Activated CD4-positive, alpha-beta T cell treated with anti-CD3 and anti-CD28 coated beads, Interleukin-2, amount 50 U/mL, for 4 hours (primary cell): ENCODE measurements around the gene GUCA1A.
"Not testable (repeated sequence)": the region's sequence is repeated elsewhere in the genome, so short reads cannot be mapped to it uniquely, and the experiment has no call there.

ENCODE experiments used
- DNase-seq, 2 experiments: peaks; one replicate each; pipeline ENCODE4 v3.0.0-alpha.2; 2020

Gene GUCA1A

DNA sequence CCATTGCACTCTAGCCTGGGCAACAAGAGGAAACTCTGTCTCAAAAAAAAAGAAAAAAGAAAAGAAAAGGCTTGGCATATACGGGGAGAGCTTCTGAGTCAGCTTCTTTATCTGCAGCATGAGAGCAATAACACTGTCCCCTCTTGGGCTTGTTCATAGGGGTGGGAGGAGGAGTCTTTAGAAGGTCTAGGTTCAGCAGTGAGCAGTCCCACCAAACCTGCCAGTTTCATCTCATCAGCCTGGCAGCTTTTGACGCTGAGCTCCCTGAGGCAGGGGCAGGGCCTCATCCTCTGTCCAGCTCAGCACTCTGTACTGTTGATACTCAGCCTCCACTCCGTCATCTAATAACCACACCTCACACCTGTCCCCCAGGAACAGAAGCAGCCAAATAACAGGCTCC lies 25.1 kb upstream of the GUCA1A start:
- DNase-seq: no peak

DNA sequence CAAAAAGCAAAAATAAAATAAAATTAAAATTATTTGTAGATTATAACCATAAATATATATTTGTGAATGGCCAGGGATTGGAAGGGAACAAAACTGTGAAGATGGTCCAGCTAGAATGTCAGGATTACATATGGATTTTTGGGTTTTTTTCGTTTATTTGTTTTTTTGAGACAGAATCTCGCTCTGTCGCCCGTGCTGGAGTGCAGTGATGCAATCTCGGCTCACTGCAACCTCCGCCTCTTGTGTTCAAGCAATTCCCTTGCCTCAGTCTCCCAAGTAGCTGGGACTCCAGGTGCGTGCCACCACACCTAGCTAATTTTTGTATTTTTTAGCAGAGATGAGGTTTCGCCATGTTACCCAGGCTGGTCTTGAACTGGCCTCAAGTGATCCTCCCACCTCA lies 22.9 kb upstream of the GUCA1A start:
- no peak for DNase-seq

DNA sequence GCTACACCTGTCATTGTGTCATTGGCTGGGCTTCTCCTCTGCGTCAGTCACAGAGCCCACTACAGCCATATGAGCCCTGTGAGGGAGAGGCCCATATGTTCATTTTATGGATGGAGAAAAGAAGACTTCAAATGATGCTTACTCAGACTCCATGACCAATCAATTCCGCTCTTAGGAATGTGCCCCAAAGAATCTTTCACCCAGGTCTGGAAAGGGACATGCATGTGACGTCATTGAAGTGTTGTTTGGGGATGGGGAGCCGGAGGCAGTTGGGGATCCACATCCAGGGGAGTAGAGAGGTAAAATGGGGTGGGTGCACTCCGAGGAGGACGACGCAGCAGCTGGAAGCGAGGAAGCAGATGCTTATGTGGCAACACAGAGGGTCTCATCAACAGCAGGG lies 21.1 kb upstream of the GUCA1A start:
- no peak for DNase-seq

DNA sequence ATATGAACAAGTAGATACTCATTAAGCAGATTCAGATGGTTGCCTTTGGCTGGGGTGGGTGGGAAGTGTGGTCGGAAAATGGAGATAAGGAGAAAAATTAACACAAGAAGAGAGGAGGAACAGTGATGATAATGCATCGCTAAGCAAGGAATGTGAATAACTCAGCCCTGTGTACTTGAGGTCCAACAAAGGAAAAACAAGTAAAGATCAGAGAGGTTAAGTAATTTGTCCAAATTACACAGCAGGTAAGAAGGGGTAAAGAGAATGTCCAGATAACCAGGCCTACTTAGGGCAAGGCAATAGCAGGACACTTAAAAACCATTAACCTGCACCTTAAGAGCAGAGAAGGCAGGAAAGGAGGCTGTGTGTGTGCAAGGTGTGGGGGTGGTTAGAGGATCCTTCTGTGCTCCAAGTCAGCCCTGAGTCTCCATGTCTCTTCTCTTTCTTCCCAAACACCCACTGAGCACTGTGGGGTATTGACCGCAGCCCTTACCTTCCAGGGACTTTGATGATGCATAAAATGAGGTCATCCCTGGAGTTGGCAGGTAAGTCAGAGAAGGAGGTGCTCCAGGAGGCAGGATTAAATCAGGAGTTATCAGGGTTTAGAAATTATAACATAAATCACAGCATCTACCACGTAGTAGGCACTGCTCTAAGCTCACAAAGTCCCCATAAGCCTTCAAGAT lies 20.5 kb upstream of the GUCA1A start:
- not testable (repeated sequence) for DNase-seq

DNA sequence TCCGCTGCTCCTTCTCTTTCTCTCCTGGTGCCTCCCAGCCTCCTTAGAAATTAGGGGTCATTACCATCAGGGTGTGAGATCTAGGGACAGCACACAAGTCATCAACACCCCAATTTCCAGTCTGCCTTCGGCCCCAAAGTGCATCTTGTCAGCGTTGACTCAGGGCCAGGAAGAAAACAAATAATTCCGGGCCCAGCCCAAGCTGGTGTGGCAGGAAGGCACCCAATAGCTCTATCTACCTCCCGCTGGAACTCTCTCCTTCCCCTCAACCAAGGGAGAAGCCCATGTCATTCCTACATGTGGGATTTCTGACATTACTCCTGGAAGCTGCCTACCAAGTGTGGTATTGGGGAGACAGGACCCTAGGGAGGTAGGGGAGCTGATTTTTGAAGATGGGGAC lies 19.2 kb upstream of the GUCA1A start:
- DNase-seq: no peak

DNA sequence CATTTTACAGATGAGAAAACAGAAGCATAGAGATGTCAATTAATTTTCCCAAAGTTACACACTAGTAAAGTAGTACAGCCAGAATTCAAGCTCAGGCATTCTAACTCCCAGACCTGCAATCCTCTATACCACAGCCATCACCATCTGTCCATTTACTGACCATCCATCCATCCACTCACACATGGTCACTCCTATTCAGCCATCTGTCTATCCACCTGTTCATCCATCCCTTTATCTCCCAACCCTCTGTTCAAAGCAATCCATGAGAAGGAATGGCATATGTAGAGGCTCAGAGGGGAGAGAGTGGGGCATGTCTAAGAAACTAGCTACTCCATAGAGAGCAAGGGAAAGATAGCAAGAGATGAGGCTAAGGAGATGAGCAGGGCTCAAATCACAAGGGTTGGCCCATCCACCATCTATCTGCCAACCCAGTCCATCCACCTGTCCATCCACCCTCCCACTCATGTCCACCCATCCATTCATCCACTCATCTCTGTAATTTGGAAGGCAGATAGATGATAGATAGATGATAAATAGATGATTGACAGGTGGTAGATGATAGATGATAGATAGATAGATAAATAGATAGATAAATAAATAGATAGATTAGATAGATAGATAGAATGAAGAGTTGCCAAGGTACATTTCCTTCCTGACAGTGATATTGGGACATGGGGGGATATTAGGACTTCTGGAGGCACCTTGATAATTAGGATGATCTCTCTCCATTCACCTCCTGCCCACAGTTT lies 18.5 kb upstream of the GUCA1A start:
- no peak for DNase-seq

DNA sequence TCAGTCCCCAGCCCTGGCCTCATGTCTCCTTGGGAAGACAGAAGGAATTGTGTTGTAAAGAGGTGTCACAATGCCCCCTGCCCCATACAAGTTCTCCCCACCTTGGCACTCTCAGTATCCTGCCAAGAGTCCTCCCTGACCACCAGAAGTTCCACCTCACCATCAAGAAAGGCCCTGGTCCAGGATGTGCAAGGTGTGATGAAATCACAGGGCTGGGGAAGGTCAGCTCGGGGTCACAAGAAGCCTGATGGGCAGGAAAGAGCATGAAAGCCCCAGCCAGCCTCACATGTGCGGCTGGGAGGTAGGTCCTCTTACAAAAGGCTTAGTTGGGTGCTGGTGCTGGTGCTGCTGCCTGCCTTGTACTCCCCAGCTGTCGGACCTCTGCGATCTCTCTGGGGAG lies 17.9 kb upstream of the GUCA1A start:
- no peak for DNase-seq

DNA sequence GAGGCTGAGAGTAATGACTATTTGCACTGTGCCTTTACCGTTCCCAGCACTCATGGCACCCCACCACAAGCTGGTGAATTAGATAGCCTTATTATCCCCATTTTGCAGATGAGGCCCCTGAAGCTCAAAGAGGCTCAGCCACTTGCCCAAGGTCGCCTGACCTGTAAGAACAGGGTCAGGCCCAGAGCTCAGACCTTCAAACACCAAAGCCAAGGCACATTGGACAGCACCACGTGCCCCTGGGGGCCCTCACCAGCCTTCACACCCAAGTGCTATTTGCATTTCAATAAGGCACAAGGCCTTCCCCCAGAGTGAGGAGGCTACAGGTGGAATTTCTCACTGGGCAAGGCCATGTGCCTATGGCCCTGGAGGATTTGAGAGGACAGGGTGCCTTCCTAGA lies 16.5 kb upstream of the GUCA1A start:
- no peak for DNase-seq

DNA sequence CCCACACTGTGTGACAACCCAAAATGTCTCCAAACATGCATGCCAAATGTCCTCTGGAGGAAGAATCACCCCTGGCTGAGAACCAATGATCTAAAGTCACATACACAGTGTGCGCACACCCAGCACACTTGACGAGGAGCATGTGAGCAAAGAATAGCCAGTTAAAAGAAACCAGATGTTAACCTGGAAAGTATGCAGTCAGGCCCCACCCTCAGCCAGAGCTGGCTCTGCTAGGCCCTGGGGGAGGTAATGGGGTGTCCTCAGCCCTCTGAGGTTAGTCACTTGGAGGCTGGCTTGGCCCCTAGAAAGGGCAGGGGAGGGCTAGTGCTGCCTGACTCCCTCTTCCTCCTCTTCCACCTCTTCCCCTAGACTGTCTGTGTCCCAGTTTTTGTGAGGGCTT lies 15.2 kb upstream of the GUCA1A start:
- DNase-seq: no peak

DNA sequence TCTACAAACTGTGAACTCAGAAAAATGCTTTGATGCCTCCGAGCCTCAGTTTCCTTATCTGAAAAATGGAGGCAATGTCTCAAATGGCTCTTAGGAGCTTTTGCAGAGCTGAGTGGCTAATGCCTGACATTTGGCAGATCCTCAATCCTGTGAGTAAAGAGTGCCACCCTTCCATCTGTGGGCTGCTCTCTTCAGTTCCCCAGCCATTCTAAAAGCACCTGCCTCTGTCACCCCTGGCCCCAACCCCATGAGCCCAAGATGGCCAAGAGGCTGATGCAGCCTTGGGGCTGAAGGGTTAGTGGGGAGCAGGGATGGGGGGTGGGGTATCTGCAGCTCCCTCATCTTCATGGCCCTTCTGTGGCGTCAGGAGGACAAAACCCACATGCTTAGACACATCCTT lies 14.5 kb upstream of the GUCA1A start:
- DNase-seq: no peak

DNA sequence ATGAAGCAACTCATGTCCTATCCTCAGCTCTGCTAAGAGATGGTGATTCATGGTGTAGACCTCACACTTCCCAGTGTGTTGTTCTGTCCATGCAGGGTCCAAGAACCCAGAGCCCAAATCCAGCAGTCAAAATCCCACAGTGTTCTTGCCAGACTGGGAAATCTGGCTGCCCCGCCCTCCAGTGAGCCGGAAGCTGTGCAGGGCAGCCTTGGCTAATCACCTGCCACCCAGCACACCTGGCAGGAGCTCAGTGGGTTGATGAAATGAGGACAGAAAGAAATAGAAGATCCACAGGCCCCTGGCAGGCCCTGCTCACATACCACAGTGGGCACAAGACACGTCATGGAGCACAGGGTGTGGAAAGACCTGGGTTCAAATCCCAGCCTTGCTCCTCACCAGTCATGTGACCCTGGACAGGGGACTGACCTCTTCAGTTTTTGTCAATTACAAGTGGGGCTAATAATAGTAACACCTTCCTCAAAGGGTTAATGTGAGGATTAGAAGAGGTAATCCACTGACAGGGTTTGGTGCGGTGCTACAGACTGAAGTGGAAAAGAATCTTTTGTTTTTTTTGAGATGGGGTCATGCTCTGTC lies 13.6 kb upstream of the GUCA1A start:
- DNase-seq: no peak

DNA sequence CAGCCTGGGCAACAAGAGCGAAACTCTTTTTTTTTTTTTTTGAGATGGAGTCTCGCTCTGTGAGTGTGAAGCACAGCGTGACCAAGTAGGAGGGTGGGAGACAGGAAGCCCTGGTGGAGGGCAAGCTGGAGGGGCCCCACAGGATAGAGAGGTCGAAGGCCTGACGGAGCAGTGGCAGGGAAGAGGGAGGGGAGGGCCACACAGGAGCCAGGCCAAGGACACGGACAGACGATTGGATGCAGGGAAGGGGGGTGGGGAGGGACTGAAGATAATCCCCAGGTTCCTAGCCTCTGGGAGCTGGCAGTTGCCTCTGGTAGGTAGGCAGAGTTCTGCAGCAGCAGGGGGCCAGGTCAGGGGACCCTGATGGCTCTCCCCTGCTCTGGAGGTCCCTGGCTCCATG lies 10.8 kb upstream of the GUCA1A start:
- DNase-seq: no peak

DNA sequence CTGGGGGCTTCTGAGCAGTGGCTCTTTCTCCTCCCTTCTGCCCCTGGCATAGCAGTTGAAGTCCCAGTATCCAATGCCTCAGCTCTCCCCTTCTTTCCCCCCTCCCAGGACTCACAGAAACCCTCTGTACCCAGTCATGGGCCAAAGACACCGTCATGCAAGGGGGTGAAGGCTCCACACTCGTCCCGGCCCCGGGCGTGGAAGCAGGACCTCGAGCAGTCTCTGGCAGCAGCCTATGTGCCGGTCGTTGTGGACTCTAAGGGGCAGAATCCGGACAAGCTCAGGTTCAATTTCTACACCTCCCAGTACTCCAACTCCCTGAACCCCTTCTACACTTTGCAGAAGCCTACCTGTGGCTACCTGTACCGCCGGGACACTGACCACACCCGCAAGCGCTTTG lies 10.4 kb upstream of the GUCA1A start:
- no peak for DNase-seq

DNA sequence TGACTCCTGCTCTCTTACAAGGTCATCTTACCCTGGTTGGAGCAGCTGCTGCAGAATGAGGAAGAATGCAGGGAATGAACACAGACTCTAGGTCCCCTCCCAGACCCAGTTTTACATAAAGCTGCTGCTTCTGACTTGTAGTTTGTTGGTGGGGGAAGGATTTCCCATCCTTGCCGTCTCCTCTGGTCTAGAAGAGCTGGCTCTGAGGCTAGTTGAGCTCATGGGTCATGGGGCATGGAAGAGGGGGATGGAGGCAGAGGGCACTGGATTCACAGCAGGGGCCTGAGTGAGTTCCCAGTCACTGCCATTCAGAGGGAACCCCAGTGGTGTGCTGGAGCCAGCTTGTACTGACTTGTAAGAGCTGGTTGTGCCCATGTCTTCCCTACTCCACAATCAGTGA lies 9.2 kb upstream of the GUCA1A start:
- no peak for DNase-seq

DNA sequence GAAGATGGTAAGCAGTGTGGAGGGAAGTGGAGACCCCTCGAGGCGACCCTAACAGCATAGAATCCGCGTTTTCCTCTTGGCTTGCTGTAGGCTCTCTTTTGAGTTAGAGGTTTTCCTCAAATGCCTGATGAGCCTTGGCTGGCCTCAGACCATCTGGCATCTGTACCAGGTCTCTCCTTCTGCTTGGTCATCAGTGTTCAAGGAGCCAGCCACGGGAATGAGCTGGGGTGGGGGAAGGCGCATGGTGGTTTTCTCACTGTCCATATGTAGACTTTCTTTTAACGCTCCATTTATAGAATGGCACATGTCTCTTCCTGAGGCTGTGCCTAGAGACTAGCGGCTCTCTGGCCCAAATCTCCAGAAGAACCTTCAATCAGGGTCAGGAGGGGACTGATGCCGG lies 8.1 kb upstream of the GUCA1A start:
- no peak for DNase-seq

DNA sequence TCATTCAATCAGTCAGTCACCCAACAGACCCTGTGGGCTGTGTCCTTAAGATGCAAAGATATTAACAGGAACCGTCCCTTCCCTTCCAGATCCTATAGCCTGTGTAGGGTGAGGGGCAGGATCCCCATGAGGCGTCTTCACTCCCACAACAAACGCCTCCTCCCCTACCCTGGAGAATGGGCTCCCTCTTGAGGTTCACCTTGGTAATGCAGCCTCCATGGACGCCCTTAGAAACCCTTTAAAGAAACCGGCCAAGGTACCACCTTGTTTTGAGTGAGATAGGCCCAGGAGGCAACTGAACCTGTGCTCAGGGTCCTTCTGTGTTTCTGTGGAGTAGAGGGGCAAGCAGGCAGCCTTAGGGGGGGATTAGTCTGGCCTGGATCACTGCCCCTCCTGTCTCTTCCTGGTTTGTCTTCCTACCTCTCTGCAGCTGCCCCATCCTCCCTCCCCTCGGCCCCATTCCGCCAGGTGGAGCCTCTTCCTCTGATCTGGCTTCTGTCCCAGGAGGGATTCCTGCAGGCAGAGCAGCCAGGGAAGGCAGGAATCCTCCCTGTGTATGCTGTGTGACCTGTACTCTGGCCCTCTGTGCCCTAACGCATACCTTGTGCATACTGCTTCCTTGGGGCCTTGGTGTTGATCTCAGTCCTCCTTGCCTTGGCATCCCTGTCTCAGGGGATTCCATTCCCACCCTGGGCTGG lies 6.6 kb upstream of the GUCA1A start:
- DNase-seq: peak; percentile 67 to 76

DNA sequence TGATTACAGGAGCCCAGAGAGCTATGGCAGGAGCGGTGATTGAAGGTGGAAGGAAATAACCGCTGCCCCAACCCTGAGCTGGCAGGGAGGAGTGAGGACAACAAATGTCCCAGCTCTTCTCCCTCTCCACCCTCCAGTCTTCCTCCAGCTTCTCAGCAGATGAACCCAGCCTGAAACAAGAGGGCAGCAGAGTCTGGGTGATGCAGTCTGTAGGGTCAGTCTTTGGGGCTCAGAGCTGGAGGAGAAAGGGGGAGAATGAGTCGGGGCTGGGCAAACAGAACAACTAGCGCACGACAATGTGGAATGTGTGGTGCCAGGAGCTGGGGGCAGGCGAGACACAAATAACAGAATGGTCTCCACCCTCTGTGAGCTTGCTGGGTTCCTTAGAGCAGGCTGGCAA lies 4.5 kb upstream of the GUCA1A start:
- DNase-seq: no peak

DNA sequence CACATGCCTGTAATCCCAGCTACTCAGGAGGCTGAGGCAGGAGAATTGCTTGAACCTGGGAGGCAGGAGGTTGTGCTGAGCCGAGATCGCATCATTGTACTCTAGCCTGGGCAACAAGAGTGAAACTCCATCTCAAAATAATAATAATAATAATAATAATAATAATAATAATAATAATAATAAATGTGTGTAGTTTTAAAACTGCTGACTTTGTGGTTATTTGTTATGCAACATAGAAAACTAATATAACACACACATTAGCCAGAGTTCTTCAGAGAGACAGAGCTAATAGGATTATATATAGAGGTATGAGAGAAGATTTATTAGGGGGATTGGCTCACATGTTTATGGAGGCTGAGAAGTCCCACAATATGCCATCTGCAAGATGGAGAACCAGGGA lies 3.4 kb upstream of the GUCA1A start:
- not testable (repeated sequence) for DNase-seq

DNA sequence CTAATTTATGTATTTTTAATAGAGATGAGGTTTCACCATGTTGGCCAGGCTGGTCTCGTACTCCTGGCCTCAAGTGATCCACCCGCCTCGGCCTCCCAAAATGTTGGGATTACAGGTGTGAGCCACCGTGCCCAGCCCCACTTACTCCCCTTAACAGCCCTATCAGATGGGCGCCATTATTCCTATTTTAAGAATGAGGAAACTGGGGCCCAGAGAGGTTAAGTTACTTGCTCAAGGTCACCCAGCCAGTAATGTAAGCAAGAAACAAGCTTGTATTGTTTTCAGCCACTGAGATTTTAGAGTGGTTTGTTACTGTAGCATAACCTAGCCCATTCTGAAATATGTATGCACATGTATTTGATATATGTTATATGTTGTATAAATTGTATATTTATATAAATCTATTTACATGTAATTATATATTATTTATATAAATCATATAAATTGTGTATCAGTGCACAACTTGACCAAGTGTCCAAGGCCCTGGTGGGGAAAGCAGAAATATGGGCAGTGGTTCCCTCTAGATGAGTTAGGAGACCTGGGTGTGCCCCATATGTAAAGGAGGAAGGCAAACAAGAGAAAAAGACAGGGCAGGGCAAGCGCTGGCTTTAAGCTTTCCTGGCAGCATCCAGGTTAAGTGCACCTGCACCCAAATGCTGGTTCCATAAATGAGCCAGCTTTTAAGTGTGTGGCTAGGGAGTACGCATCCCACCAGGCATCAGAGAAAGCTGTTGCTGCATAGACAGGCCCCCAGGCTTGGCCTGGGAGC lies 1.2 kb upstream of the GUCA1A start:
- no peak for DNase-seq

DNA sequence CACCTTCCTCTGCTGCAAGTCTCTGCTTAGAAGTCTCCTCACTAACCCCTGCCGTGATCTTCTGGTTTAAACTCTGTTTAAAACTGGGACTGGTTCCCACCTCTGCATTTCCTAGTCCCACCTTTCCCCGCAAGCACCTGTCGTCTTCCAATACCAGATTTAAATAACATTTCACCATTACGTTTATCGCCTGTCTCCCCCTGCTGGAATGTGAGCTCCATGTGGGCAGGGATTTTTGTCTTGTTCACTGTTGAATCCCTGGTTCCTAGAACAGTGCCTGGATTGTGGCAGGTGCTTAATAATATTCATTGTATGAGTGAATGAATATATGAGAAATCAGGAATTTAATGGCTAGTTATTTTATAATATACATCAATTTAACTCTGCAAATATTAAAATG lies 2.7 kb downstream of the GUCA1A start:
- DNase-seq: no peak

DNA sequence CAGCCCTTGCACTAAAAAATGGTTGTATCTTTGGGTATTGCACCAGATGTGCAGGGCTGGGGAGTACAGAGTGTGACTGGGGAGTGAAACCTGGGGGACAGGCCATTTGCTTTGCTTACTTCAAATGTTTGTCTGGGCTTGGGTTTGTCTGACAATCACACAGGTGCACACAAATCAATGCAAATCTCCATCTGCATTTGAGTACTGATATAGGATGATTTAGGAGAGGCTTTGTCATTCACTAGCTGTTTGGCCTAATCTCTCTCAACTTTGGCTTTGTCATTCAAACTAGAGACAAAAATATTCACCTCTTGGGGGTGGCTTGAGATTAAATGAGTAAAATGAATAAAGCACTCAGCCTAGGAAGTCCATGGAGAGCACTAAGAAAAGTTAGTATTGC lies 3.8 kb downstream of the GUCA1A start:
- no peak for DNase-seq

DNA sequence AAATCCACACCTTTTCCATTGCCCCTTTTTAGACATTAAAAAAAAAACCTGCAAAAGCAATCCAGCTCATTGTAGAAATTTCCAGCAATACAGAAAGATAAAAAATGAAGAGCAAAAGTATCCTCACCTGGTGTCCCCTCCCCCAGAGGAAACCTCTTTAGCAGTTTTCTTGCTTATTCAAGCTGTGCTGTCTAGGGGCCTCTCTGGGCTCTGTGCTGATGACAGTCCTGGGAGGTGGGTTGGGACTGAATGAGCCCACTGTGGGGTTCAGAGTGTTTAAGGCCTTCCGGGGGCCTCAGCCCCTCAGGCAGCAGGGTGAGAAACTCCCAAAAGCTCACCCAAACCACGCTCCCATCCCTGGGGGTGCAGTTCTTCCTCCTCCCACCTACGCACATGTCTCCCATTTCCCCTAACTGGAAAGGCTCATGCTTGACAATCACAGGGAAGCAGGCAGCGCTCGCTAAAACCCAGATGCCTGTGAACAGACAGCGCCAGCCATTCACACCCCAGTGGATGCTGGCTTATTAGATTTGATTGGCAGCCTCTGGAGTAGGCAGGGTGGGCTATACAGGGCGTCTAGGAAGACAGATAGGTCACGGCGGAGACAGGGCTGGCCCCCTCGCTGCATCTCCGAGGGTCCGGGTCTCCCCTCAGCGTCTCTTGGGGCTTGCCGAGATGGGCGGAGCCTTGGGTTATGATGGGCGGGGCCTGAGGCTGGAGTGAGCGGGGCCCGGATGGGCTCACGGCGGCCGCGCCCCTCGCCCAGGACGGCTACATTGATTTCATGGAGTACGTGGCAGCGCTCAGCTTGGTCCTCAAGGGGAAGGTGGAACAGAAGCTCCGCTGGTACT lies 4.6 kb downstream of the GUCA1A start:
- DNase-seq: no peak
